Stimulated activated CD4-positive, alpha-beta T cell treated with anti-CD3 and anti-CD28 coated beads, TNF-alpha, amount 100 ng/mL, for 24 hours (primary cell): ENCODE results near the gene ZNF263.

ENCODE experiments used
- DNase-seq, 3 experiments: peaks; one replicate each; pipeline ENCODE4 v3.0.0-alpha.2; 2020; ENCODE audit warnings: low read depth in 3 of 3

Gene ZNF263

DNA sequence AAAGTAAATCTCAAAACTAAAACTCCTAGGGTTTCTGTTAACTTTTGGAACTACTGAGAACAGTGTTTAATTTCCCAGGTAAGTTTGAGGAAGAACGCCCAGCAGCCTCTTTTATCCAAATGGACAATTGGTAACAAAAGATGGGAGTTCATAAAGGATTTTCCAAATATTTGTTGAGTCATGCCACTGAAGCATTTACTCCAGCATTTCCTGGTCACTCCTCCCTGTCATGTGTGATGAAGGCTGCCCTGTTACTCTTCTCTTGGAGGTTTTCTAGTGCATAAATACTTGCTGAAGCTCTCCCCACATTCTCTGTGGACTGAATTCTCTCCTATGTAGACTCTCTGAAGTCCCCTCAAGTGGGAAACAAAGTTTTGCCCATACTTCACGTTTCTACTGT lies 38.5 kb downstream of the ZNF263 start:
- DNase-seq: no peak

DNA sequence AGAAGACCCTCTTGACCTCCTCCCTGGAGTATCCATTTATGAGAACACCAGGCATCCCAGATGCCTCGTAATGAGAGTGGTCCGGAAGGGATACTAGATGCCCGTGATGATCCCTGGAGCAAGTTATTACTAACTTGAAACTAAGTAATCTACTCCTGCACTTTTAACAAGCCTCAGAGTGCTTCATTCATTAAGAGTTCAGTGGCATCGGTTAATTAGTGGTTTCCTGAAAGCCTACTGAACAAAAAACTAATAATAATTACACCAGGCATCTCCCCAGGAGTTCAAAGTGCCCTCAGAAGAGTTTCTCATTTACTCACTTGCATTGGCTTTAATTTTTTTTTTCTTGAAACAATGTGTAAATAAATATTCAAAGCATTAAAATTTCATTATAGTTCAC lies 44.2 kb downstream of the ZNF263 start:
- DNase-seq: no peak

DNA sequence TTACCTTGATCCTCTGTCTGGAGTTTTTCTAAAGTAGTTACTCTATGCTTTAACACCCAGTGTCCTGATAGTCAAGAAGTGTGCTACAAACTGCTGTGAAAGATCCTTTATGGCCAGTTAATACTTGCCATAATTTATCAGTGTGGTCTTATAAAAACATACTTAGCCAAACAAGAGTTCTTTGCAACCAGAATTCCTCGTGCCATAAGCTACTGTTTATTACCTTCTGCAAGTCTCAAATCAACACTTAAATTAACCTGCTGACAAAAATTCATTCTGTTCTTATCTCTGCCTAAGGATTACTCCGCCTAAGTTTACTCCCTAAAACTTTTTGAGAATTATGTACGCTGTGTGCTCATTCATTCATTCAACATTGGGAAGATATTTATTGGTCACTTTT lies 44.8 kb downstream of the ZNF263 start:
- DNase-seq: no peak

DNA sequence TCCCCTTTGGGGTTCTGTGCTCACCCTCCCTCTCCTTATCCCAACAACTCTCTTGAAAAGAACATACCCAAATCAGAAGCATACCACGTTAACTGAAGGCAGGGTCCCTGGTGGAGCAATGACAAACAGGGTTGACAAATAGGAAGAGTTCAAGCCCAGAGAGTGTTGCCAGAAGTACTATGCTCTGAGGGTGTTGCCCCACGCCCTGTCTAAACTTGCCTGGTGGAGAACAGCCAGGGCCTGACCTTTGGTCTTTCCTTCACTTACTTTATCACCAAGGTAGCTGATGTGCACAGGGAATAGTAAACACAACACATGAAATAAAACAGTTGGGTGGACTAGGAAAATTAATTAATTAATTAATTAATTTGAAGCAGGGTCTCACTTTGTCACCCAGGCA lies 45.4 kb downstream of the ZNF263 start:
- DNase-seq: no peak
